PC-9 (cell line): ENCODE data around the gene OGFOD2. TPM values are rescaled to one million over a fixed set of nuclear protein-coding genes. Genes with fewer than 3 reads are reported as not detected.

ENCODE experiments used
- BruUV-seq: library from RNA; stranded (reverse); fragments of 400-500 nt; replicated peaks from 2 replicates; lab custom pipeline; 2021; lab: Mats Ljungman, UMichigan
- CTCF ChIA-PET: fragments of 300-600 bp; sonication (Branson Sonifier 250); formaldehyde crosslinking; loops from one replicate; lab custom pipeline; 2022; ENCODE audit warnings: antibody characterized with exemption; lab: Charles Lee
- POLR2A ChIA-PET: fragments of 300-600 bp; sonication (Branson Sonifier 250); formaldehyde crosslinking; loops from one replicate; lab custom pipeline; 2022; ENCODE audit warnings: antibody characterized with exemption; ENCODE audit not compliant: unreplicated experiment; lab: Charles Lee
- DNase-seq, 2 experiments: peaks; one replicate each; pipeline versions ENCODE4 v3.0.0 to v3.0.0-alpha.2; 2015 to 2022; ENCODE audit warnings: mixed read lengths in 1 of 2
- H2AFZ ChIP-seq: fragments of 200-600 bp; sonication (generic); 2 replicates; pipeline ENCODE4 v1.8.1; 2017; ENCODE audit warnings: antibody characterized with exemption
- H3F3A ChIP-seq: fragments of 200-600 bp; sonication (generic); 2 replicates; pipeline ENCODE4 v1.8.1; 2017; ENCODE audit warnings: antibody characterized with exemption, mild to moderate bottlenecking, low read depth; ENCODE audit not compliant: insufficient read depth
- H3K27ac ChIP-seq: fragments of 200-600 bp; sonication (generic); 2 replicates; pipeline ENCODE4 v1.6.1; 2016; ENCODE audit warnings: mixed run types
- H3K27me3 ChIP-seq: fragments of 200-600 bp; sonication (generic); 2 replicates; pipeline ENCODE4 v1.6.1; 2016; ENCODE audit warnings: low read depth, mixed run types; ENCODE audit not compliant: insufficient read depth
- H3K36me3 ChIP-seq: fragments of 200-600 bp; sonication (generic); 2 replicates; pipeline ENCODE4 v1.6.1; 2016; ENCODE audit warnings: low read depth, mixed run types
- H3K4me1 ChIP-seq: fragments of 200-600 bp; sonication (generic); replicated peaks from 2 replicates; pipeline ENCODE4 v1.6.1; 2016; ENCODE audit warnings: mixed run types; ENCODE audit not compliant: insufficient read depth
- H3K4me2 ChIP-seq: fragments of 200-600 bp; sonication (generic); 2 replicates; pipeline ENCODE4 v1.6.1; 2017; ENCODE audit warnings: mixed run types
- H3K4me3 ChIP-seq: fragments of 200-600 bp; sonication (generic); 2 replicates; pipeline ENCODE4 v1.6.1; 2016; ENCODE audit warnings: mixed run types
- H3K79me2 ChIP-seq: fragments of 200-600 bp; sonication (generic); 2 replicates; pipeline ENCODE4 v1.6.1; 2017; ENCODE audit warnings: low read depth, mixed run types
- H3K9me2 ChIP-seq: fragments of 200-600 bp; sonication (generic); 2 replicates; pipeline ENCODE4 v1.8.1; 2017; ENCODE audit warnings: mild to moderate bottlenecking; ENCODE audit not compliant: insufficient read depth
- H3K9me3 ChIP-seq: fragments of 200-600 bp; sonication (generic); 2 replicates; pipeline ENCODE4 v1.8.1; 2016; ENCODE audit warnings: low read depth; ENCODE audit not compliant: insufficient read depth
- H4K20me1 ChIP-seq: fragments of 200-600 bp; sonication (generic); 2 replicates; pipeline ENCODE4 v1.8.1; 2017; ENCODE audit not compliant: insufficient read depth
- EZH2 ChIP-seq: fragments of 200-600 bp; sonication (generic); IDR thresholded peaks from 2 replicates; pipeline ENCODE4 v1.8.0; 2017; ENCODE audit warnings: antibody characterized with exemption, low read depth
- intact Hi-C: fragments of 100-400 bp; cut with micrococcal nuclease; formaldehyde crosslinking; loops from one replicate; pipeline ENCODE4 v1.10.0; 2022; ENCODE audit not compliant: unreplicated experiment
- total RNA-seq: library from RNA; stranded (reverse); gene quantifications from 2 replicates; pipeline ENCODE4 v1.2.3, GENCODE V29; 2021
- TF ChIP-seq, protein P1 (sequence below): fragments of 200-600 bp; sonication (generic); conservative IDR thresholded peaks from 2 replicates; pipeline ENCODE4 v1.6.1; 2017; ENCODE audit warnings: mixed run types, antibody characterized with exemption, mild to moderate bottlenecking, moderate library complexity

Gene OGFOD2
- total RNA-seq, 1 experiment from 2014 or later = 33.5 TPM

DNA sequence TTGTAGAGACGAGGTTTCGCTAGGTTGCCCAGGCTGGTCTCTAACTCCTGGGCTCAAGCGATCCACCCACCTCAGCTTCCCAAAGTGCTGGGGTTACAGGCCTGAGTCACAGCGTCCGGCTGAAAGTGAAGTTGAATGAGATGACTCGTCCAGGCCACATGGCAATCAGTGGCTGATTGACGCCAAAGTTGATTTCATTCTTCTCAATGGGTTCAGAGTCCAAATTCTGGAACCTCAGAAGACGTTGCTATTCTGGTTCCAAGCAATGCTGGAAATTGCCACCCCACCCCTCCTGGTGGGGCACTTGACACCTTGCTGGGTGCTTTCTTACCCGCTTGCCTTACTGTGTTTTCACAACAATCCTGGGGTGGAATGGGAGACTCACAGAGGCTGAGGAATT is 23.6 kb upstream of the OGFOD2 start:
- peak in 1 of 2 experiments; percentile 65 for DNase-seq
- Histone ChIP-seq H3K4me3 (no peak overlapping the region), H3K9me2 (no peaks in the 10 kb centered on the region), H3F3A (peaks cover 17% of the 10 kb centered on the region; the same call in 1 of the 2 replicates), H4K20me1 (no peaks in the 10 kb centered on the region), H3K27me3 (no peaks in the 10 kb centered on the region), H3K36me3 (no peaks in the 10 kb centered on the region), H3K79me2 (no peaks in the 10 kb centered on the region), H3K4me1 (peaks cover 27% of the 10 kb centered on the region), H3K4me2 (no peak overlapping the region), H2AFZ (no peak overlapping the region), H3K9me3 (no peaks in the 10 kb centered on the region), H3K27ac (0 out of 2 replicates have a peak overlapping the region, but pooled peaks have one; percentile 32)
- intact Hi-C loops = loop anchor here (5.0 kb wide), 1 partner anchor 179 kb away; the partner anchor contains the start of gene CCDC62
- TF ChIP-seq, protein P1, sequence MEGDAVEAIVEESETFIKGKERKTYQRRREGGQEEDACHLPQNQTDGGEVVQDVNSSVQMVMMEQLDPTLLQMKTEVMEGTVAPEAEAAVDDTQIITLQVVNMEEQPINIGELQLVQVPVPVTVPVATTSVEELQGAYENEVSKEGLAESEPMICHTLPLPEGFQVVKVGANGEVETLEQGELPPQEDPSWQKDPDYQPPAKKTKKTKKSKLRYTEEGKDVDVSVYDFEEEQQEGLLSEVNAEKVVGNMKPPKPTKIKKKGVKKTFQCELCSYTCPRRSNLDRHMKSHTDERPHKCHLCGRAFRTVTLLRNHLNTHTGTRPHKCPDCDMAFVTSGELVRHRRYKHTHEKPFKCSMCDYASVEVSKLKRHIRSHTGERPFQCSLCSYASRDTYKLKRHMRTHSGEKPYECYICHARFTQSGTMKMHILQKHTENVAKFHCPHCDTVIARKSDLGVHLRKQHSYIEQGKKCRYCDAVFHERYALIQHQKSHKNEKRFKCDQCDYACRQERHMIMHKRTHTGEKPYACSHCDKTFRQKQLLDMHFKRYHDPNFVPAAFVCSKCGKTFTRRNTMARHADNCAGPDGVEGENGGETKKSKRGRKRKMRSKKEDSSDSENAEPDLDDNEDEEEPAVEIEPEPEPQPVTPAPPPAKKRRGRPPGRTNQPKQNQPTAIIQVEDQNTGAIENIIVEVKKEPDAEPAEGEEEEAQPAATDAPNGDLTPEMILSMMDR = no peak
- TF ChIP-seq EZH2 = no peak
- CTCF ChIA-PET = interaction anchor here (0.7 to 2.1 kb wide), 2 partner anchors 87 to 91 kb away, joined by 7 to 11 read pairs; no protein-coding TSS in a partner anchor
- no TSS peak for BruUV-seq
- POLR2A ChIA-PET = no interaction called here

DNA sequence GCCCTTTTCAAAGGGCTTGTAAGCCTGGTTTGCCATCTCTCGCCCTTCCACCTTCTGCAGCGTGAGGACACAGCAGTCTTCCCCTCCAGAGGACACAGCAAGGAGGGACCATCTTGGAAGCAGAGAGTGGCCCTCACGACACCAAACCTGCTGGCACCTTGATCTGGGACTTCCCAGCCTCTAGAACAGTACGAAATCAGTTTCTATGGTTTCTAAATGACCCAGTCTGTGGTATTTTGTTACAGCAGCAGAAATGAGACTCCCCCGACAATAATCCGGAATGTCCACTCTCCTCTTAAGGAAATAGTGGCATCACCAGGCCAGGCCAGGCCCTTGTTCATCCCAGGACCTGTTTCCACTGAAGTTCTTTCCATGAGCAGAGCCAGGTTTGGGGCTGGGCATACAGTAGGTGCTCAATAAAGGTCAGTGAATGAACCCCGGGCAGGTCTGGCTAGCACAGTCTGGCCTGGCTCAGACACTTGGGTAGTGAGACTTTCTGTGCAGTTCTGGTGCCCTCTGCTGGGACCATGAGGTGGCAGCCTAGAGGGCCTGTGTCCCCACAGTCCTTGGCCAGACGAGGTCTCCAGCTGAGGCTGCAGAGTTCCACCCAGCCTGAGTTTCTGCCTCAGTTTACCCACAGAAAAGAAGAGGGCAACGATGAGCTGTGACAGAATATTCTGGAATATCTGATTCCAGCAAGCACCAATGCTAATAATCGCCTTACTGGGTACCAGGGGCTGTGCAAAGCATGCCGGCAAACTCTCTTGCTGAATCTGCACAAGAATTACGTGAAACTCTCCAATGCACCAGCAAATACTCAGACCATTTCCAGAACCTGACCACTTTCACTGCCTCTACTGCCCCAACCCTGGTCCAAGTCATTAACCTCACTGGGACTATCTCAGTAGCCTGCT is 22.8 kb upstream of the OGFOD2 start:
- intact Hi-C loops = loop anchor here (1.0 to 5.0 kb wide), 3 partner anchors 92 to 180 kb away; partner anchors contain the start of gene CCDC62
- no peaks in the 10 kb centered on the region for H3K27me3 ChIP-seq
- H2AFZ ChIP-seq = no peak overlapping the region
- peaks cover 19% of the 10 kb centered on the region for H3K4me1 ChIP-seq
- BruUV-seq = no TSS peak
- CTCF ChIA-PET = interaction anchor here (2.1 kb wide), 1 partner anchor 92 kb away, joined by 7 read pairs; no protein-coding TSS in a partner anchor
- no peak overlapping the region for H3K27ac ChIP-seq
- no peak for TF ChIP-seq EZH2
- TF ChIP-seq, protein P1 = peak; percentile 86
- peak in 1 of 2 experiments; percentile 67 for DNase-seq
- peaks cover 15% of the 10 kb centered on the region; the same call in 1 of the 2 replicates for H3F3A ChIP-seq
- H3K79me2 ChIP-seq = no peaks in the 10 kb centered on the region
- H3K4me2 ChIP-seq = no peak overlapping the region
- POLR2A ChIA-PET = no interaction called here
- no peaks in the 10 kb centered on the region for H3K9me2 ChIP-seq
- no peaks in the 10 kb centered on the region for H3K9me3 ChIP-seq
- H3K36me3 ChIP-seq = no peaks in the 10 kb centered on the region
- no peaks in the 10 kb centered on the region for H4K20me1 ChIP-seq
- no peak overlapping the region for H3K4me3 ChIP-seq

DNA sequence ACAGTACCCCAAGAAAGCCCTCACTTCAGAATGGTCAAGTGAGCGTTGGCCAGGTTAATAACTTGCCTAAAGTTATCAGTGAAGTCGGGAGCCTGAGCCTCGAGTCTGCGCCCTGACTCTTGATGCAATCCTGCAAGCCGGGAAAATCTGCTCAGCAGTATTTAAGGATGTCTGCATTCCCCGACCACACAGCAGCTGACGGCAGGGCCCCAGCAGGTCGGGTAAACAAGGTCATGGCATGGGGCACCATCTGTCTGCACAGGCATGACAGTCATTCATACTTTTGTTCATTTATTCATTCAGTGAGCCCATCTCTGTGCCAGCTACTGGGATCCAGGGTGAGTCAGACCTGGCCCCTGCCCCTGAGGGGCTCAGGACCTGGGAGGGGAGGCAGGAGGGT is 19.9 kb upstream of the OGFOD2 start:
- POLR2A ChIA-PET = no interaction called here
- H3K27me3 ChIP-seq = no peaks in the 10 kb centered on the region

More for the DNA sequence above, 19.9 kb upstream of the OGFOD2 start:
- Histone ChIP-seq H3K9me2 (no peaks in the 10 kb centered on the region), H3K4me2 (no peak overlapping the region), H3K4me3 (no peak overlapping the region), H2AFZ (no peak overlapping the region), H3K36me3 (no peaks in the 10 kb centered on the region), H4K20me1 (no peaks in the 10 kb centered on the region), H3K9me3 (no peaks in the 10 kb centered on the region), H3K4me1 (peaks cover 12% of the 10 kb centered on the region), H3F3A (peaks cover 15% of the 10 kb centered on the region; the same call in 1 of the 2 replicates), H3K79me2 (no peaks in the 10 kb centered on the region), H3K27ac (no peak overlapping the region)
- BruUV-seq = no TSS peak
- CTCF ChIA-PET = no interaction called here
- intact Hi-C loops = no loop called here
- no peak for TF ChIP-seq EZH2
- TF ChIP-seq, protein P1 = no peak
- DNase-seq = no peak
